Stimulated activated CD8-positive, alpha-beta memory T cell treated with anti-CD3 and anti-CD28 coated beads, Interleukin-7, amount 100 ng/mL, for 4 hours (primary cell): ENCODE measurements around the gene VTI1A.

ENCODE experiments used
- DNase-seq, 2 donors: peaks; one replicate each; pipeline ENCODE4 v3.0.0-alpha.2; 2020; ENCODE audit warnings: low read depth in 2 of 2

VTI1A gene

GRCh38 chr10:112805701-112806100 lies 358.7 kb downstream of the VTI1A start:
- no peak for DNase-seq

DNA sequence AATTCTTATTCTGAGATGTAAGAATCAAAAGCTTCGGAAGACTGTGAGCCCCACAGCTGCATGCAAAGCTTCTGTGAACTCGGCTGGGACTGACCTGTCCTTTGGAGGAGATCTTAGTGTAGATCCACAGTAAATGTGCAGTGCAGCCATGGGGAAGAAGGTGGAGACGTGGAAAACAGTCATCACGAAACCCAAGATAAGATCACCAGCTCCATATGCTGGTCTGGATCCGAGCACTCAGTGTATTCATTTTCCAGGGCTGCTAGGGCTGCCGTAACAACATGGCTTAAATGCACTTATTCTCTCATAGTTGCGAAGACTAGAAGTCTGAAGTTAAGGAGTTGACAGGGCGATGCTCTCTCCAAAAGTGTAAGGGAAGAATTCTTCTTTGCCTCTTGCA lies 360.0 kb downstream of the VTI1A start:
- no peak for DNase-seq

DNA sequence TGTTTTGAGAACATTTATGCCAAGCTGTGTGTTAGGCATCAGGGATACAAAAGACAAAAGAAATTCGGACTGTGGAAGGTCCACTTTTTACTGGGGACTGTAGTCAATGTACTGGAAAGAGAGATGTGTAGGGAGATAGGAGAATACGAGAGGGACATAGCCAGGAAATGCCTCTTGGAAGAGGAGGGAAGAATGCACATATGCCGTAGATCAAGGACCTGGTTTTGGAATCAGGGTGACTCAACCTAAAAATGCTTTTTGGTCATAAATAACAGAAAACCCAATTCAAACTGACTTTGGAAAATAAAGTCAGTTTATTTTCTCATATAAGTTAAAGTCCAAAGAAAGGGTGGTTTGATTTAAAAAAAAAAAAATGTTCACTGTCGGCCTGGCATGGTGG lies 362.7 kb downstream of the VTI1A start:
- DNase-seq, result no peak

DNA sequence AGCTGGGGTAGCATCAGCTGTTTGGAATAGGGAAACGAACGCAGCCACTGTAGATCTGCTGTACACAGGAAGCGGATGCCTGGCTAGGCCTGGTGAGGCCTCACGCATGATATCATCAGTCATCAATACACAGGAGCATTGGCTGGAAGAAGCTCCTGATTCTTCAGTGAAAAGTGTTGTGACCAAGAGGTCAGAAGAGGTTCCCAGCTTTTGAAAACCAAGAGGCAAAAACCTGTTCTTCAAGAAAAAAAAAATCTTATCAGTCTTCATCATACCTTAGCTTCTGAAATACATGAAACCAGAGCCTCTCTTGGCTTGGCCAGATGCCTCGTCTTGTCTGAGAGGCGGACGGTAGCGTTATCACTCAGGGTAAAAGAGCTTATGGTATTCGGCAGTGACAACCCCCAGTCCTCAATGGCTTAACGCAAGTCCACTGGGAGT lies 363.7 kb downstream of the VTI1A start:
- DNase-seq, result no peak

GRCh38 chr10:112811741-112812551 lies 364.9 kb downstream of the VTI1A start:
- no peak for DNase-seq

DNA sequence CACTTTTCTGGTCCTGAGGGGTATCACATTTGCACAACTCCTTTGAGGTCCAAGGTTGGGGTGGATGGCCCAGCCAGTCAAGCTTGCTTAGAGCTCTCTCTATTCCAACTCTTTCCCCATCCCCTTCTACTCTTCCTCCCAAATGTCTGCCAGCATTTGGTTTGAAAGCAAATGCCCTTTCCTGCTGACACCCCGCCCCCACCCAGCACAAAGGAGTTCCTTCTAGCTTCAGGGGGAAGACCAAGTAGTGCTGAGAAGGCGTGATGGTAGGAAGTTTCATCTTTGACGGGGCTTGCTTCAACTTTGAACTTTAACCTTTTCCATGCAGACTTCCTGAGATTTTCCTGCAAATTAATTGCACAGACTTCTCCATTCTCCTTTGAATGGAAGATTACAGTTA lies 365.6 kb downstream of the VTI1A start:
- no peak for DNase-seq

GRCh38 chr10:112813866-112814591 lies 367.0 kb downstream of the VTI1A start:
- no peak for DNase-seq

DNA sequence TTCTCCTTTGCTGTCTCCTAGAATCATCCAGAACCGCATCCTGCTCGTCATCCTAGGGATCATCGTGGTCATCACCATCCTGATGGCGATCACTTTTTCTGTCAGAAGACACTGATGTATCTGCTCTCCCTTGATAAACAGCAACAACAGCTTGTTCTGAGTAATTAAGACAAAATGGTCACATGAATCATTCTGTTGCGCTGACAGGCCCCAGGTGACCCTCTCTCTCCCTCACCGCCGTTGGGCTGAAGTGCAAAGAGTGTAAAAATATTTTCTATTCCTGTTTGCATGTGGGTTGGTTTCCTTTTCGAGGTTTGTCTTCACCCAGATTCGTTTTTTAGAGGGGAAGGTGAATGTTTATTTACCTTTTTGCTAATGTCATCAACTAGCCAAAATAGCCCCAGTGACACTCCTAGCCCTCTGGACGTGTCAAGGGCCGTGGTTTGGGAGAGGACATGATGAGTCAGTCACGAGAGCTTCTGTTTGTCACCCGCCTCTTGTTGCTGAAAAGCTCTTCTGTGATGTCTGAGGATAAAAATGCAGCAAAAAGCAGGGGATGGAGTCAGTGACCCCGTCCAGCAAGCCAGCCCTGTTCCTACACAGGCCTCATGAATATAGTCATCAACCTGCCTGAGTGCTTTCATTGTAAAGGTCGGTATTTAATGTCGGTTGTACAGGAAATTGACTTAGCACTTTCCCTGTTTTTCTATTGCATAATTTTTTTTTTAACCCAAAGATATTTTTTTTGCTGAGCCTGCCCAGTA lies 368.4 kb downstream of the VTI1A start:
- DNase-seq, result no peak

DNA sequence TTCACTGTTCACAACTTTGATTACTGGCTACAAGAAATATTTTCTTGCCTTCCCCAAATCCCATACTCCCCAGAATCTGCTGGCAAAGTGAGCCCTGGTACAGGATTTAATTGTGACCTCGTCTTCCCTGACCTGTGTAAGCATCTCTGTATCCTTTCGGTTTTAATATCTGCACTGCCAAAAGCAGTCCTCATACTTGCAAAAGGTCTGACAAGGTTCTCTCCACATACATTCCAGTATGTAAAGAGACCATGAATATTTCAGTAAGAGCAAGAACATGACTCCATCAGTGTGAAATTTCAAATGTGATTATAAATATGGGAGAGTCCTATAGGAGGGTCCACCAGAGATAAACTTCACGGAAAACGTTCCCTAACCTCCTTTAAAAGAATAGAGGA lies 369.0 kb downstream of the VTI1A start:
- DNase-seq, result no peak

DNA sequence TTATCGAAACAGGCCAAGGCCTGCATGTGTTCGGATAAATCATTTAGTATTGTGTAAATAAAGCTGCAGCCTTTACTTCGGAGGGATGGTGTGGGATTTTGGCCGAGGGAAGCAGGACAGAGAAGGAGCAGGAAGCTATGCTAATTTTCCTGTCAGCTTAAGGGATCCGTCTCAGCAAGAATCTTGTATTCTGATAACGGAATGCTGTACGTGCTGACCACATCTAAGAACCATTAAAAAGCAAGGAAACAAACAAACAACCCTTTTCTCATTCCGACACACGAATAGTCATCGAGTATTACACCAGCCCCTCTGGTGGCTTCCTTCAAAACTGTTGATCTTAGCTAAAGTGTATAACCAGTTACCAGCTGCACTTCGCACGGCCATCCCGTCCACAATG lies 369.9 kb downstream of the VTI1A start:
- DNase-seq, result no peak

DNA sequence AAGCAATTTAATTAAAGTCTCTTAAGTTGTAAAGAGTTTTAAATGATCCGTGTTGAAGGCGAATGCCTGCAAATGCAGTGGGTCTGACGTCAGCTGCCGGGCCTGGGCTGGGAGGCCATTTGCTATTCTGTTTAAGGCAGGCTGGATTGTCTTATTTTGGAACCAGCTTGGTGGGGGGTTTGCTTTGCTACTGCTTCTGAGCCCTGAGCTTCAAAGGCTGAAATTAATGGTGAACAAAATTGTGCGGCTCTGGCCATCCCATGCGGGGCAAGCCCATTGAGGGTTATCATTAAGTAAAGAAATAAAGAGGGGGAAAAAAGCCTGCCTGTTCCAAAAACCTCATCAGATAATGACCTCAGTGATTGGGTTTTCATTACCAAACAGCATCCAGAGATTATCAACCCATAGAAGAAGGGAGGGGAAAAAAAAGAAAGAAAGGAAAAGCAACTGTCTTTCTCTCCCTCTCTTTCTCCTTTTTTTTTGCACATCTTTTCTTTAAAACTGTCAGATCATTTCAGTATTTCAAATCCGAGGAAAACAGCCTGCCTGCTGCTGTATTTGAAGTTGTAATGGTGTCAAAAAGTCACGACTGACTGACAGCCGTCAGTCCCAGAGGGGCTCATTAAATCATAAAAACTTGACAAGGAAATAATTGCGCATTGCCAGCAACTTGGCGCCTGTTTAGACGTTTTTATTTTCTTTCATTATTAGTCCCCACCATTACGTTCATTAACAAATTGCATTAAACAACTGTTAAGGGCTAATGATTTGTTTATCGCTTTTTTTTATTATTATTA lies 371.2 kb downstream of the VTI1A start:
- DNase-seq, result no peak

- no peak for DNase-seq
Measured at GRCh38 chr10:112819231-112819630, 372.2 kb downstream of the VTI1A start.

DNA sequence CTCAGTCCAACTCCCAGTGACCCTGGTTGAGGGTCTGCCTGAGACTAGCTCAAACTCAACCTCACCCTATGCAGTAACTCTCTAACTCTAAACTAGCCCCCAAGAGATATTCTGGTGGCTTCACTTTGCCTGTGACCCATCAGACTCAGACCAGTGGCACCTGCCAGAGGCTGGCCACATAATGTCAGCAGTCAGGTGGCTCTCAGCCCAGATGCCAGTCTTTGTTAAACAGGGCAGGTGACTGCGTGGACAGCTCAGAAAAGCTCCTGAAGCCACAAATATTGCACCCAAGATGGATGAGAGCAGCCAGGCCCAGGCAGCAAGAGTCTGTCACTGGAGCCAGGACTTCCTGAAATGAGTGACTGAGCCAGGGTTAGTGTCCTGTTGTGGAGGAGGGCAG lies 373.3 kb downstream of the VTI1A start:
- DNase-seq, result no peak

DNA sequence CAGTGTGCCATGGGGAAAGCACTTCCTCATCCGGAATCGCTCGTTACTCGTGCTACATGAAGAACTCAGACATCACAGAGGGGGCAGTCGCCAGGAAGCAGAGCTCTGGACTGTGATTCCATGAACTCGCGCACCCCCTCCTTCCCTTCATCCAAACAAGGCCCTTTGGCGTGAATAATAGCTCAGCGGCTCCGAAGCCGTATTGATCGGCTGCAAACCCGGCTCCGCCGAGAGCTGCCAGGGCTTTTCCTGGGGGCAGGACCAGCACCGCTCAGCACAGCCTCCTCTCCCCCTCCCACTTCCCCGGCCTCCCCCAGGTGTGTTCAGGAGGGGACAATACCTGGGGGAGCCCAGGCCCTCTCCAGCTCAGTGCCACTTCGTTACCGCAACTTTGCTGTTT lies 374.0 kb downstream of the VTI1A start:
- DNase-seq, result no peak

GRCh38 chr10:112821663-112822062 lies 374.6 kb downstream of the VTI1A start:
- no peak for DNase-seq

GRCh38 chr10:112823007-112823406 lies 376.0 kb downstream of the VTI1A start:
- no peak for DNase-seq

GRCh38 chr10:112823604-112824003 lies 376.6 kb downstream of the VTI1A start:
- DNase-seq, result no peak

GRCh38 chr10:112826018-112826697 lies 379.1 kb downstream of the VTI1A start:
- DNase-seq, result no peak

- DNase-seq, result no peak
Measured at GRCh38 chr10:112827086-112827485, 380.1 kb downstream of the VTI1A start.

DNA sequence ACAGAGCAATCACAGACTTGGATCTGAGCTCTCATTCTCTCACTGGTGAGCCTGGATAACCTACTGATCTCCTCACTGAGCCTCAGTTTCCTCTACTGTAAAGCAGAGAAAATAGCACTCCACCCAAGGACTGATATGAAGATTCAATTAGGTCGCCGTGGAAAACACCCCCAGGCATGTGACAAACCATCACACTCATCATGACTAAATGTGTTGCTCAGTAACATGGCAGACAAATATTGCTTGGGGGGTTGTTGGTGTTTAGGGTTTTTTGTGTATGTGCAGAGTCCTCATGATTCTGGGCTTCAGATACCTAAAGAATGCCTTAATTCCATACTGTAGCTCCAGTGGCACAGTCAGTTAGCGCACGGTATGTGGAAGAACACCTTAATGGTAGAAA lies 380.9 kb downstream of the VTI1A start:
- no peak for DNase-seq

DNA sequence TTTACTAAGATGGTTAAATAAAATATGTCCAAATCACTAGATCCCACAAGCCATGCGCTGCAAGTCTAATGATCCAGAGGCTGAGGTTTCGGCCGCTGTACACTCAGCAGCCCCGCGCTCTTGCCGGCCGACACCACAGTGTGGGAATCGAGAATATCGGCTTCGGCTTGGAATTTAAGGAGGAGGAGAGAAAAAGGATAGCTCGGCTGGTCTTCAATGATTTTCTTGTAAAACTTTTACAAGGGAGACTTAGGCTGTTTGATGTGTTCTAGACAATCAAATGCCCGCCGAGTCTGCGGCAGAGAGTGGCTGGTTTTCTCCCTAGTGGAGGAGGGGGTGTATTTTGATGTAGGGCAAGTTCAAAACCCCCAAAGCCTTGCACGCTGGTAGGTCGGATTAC lies 384.8 kb downstream of the VTI1A start:
- DNase-seq, result no peak
